ENCODE results near the gene FLOT2. TPM values are rescaled to one million over a fixed set of nuclear protein-coding genes. Genes with fewer than 3 reads are reported as not detected.

Gene FLOT2
- total and polyA plus RNA-seq, 8 donors: 32.1 to 65.2 (median 36.9) TPM

- no peak overlapping the region for H3K4me3 ChIP-seq
- WGBS, 2 donors: 97 to 98% methylated on average over 1 of the region's 1 CpG
- TF ChIP-seq CTCF (IDR thresholded peaks at IDR 0.05): no peak
- H3K36me3 ChIP-seq: no peaks in the 10 kb centered on the region
- no peaks in the 10 kb centered on the region for H3K9me3 ChIP-seq
- H3K27me3 ChIP-seq: no peaks in the 10 kb centered on the region
- no peaks in the 10 kb centered on the region for H3K4me1 ChIP-seq
- H3K27ac ChIP-seq: no peak overlapping the region
- FAIRE-seq: no peak
- no peak for ATAC-seq
- DNase-seq: no peak
- intact Hi-C loops (cut with DNase I): no loop called here
Measured at GRCh38 chr17:28834420-28834819, 63.1 kb downstream of the FLOT2 start.

Small RNA genes lying within 50 kb of the gene (microRNA-seq; reads per million reads assigned to microRNA genes)
- gene MIR451B: 0 reads per million in 2 donors

Other genes with a start within 250 kb of the FLOT2 start
- gene SDF2, start 235.8 kb downstream of the FLOT2 start, total RNA-seq: 10 to 100 TPM; 13.8 to 32.0 (median 18.7) TPM
- 10 to 100 TPM; 16.6 to 38.6 TPM for gene SDF2, start 235.8 kb downstream of the FLOT2 start, polyA plus RNA-seq
- 10 to 100 TPM; 21.8 to 31.3 (median 26.4) TPM for gene SUPT6H, start 235.5 kb downstream of the FLOT2 start, total RNA-seq
- gene SUPT6H, start 235.5 kb downstream of the FLOT2 start, polyA plus RNA-seq: 10 to 100 TPM; 41.5 to 49.0 TPM
- gene PROCA1, start 185.8 kb downstream of the FLOT2 start, total RNA-seq: 1 to 10 TPM in 1 of 6 donors, under 1 TPM in 5; 0.19 to 1.5 (median 0.33) TPM
- 1 to 10 TPM; 2.0 to 3.1 TPM for gene PROCA1, start 185.8 kb downstream of the FLOT2 start, polyA plus RNA-seq
- 10 to 100 TPM in 1 of 6 donors, 1 to 10 TPM in 4, under 1 TPM in 1; 0.94 to 10.6 (median 5.3) TPM for gene RAB34, start 179.9 kb downstream of the FLOT2 start, total RNA-seq
- 10 to 100 TPM; 11.7 to 17.7 TPM for gene RAB34, start 179.9 kb downstream of the FLOT2 start, polyA plus RNA-seq
- 100 to 1,000 TPM; 551 to 988 (median 835) TPM for gene RPL23A, start 177.7 kb downstream of the FLOT2 start, total RNA-seq
- 100 to 1,000 TPM; 305 to 640 TPM for gene RPL23A, start 177.7 kb downstream of the FLOT2 start, polyA plus RNA-seq
- 1 to 10 TPM; 3.7 to 6.4 (median 4.2) TPM for gene TLCD1, start 171.5 kb downstream of the FLOT2 start, total RNA-seq
- gene TLCD1, start 171.5 kb downstream of the FLOT2 start, polyA plus RNA-seq: 10 to 100 TPM; 10.2 to 10.5 TPM
- 1 to 10 TPM; 2.5 to 5.8 (median 3.8) TPM for gene NEK8, start 168.9 kb downstream of the FLOT2 start, total RNA-seq
- gene NEK8, start 168.9 kb downstream of the FLOT2 start, polyA plus RNA-seq: 1 to 10 TPM; 8.4 to 9.7 TPM
- 10 to 100 TPM; 22.6 to 48.2 (median 32.3) TPM for gene TRAF4, start 153.7 kb downstream of the FLOT2 start, total RNA-seq
- gene TRAF4, start 153.7 kb downstream of the FLOT2 start, polyA plus RNA-seq: 10 to 100 TPM; 41.0 to 43.8 TPM
- gene FAM222B, start 54.9 kb downstream of the FLOT2 start, total RNA-seq: 10 to 100 TPM in 1 of 6 donors, 1 to 10 TPM in 5; 5.5 to 15.6 (median 8.9) TPM
- 1 to 10 TPM; 6.6 to 7.4 TPM for gene FAM222B, start 54.9 kb downstream of the FLOT2 start, polyA plus RNA-seq
- 10 to 100 TPM; 11.7 to 21.7 (median 15.5) TPM for gene ERAL1, start 42.7 kb downstream of the FLOT2 start, total RNA-seq
- gene ERAL1, start 42.7 kb downstream of the FLOT2 start, polyA plus RNA-seq: 10 to 100 TPM; 33.4 to 36.8 TPM
- 1 to 10 TPM; 2.6 to 6.1 (median 4.5) TPM for gene DHRS13, start 5.3 kb upstream of the FLOT2 start, total RNA-seq
- 1 to 10 TPM; 8.6 to 9.8 TPM for gene DHRS13, start 5.3 kb upstream of the FLOT2 start, polyA plus RNA-seq
- 10 to 100 TPM; 19.9 to 31.6 (median 25.6) TPM for gene PHF12, start 53.8 kb upstream of the FLOT2 start, total RNA-seq
- gene PHF12, start 53.8 kb upstream of the FLOT2 start, polyA plus RNA-seq: 10 to 100 TPM; 23.5 to 25.7 TPM
- gene SEZ6, start 108.3 kb upstream of the FLOT2 start, total RNA-seq: 1 to 10 TPM in 1 of 6 donors, under 1 TPM in 5; 0.13 to 1.0 (median 0.52) TPM
- 1 to 10 TPM; 1.6 to 5.0 TPM for gene SEZ6, start 108.3 kb upstream of the FLOT2 start, polyA plus RNA-seq
- gene PIPOX, start 145.4 kb upstream of the FLOT2 start, total RNA-seq: 1 to 10 TPM in 1 of 6 donors, under 1 TPM in 5; 0.55 to 1.1 (median 0.76) TPM
- gene PIPOX, start 145.4 kb upstream of the FLOT2 start, polyA plus RNA-seq: 1 to 10 TPM; 1.3 to 2.9 TPM